Measurements from ENCODE around the gene TEX53.
A peak's percentile ranks its signal among the peaks of the same experiment; 100 is the strongest.

The TEX53 gene

DNA sequence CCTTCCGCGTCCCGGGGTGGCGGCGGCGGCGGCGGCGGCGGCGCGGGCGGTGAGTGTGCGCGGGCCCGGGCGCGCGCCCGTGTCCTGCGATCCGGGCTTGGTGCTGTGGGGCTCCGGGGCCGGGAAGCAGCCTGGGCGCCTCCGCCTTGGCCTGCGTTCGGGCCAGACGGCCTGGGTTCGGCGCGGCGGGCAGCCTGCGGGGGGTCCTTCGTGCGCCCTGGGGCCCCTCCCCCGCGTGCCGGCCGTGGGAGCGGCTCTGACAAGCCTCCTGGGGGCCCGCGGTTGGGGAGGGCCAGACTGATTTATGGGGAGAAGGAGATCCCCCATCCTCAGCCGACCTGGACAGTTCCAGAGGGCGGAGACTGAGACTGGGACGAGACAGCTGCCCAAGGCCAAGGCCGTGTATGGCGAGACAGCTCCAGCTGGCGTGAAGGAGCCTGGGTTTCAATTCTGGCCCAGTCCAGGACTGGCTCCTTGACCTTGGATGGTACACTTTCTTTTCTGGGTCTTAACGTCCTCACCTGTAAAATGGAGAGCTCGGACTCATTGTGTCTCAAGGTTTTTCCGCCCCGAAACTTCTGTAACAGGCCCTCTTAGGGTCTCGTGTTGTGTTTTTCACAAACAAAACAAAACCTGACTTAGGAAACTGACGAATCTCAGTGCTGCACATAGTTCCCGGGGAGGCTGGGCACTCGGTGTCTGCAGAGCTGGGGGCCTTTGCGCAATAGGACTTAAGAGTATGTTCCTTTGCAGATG lies 45.9 kb downstream of the TEX53 start:
- TF ChIP-seq, protein P1, sequence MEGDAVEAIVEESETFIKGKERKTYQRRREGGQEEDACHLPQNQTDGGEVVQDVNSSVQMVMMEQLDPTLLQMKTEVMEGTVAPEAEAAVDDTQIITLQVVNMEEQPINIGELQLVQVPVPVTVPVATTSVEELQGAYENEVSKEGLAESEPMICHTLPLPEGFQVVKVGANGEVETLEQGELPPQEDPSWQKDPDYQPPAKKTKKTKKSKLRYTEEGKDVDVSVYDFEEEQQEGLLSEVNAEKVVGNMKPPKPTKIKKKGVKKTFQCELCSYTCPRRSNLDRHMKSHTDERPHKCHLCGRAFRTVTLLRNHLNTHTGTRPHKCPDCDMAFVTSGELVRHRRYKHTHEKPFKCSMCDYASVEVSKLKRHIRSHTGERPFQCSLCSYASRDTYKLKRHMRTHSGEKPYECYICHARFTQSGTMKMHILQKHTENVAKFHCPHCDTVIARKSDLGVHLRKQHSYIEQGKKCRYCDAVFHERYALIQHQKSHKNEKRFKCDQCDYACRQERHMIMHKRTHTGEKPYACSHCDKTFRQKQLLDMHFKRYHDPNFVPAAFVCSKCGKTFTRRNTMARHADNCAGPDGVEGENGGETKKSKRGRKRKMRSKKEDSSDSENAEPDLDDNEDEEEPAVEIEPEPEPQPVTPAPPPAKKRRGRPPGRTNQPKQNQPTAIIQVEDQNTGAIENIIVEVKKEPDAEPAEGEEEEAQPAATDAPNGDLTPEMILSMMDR (IDR thresholded peaks at IDR 0.05; ENCODE audit: low read depth, low read length, poor library complexity, severe bottlenecking), result no peak
- no peak for TF ChIP-seq EZH2phosphoT487 (IDR thresholded peaks at IDR 0.05; ENCODE audit: borderline replicate concordance, low read length)
- Histone ChIP-seq H3K4me2 (ENCODE audit: low read length) (peak overlapping the region; percentile 89), H3K79me2 (ENCODE audit: control insufficient read depth, low read length) (peaks cover 57% of the 10 kb centered on the region), H3K9me2 (replicated peaks; ENCODE audit: control insufficient read depth, low read length) (no peaks in the 10 kb centered on the region), H3F3A (ENCODE audit: control insufficient read depth, insufficient read depth) (peaks cover 5% of the 10 kb centered on the region), H3K4me3 (ENCODE audit: low read length) (peak overlapping the region; percentile 92), H3K36me3 (ENCODE audit: control insufficient read depth, low read length) (peaks cover 20% of the 10 kb centered on the region), H3K27ac (ENCODE audit: low read depth, low read length) (peak overlapping the region; percentile 73), H4K20me1 (ENCODE audit: control insufficient read depth, insufficient read depth, low read depth, low read length) (no peaks in the 10 kb centered on the region), H3K4me1 (ENCODE audit: control insufficient read depth, low read length) (peaks cover 74% of the 10 kb centered on the region), H3K9me3 (ENCODE audit: control insufficient read depth, insufficient read depth, low read length) (no peaks in the 10 kb centered on the region), H3K27me3 (ENCODE audit: control insufficient read depth, low read length) (no peaks in the 10 kb centered on the region)

DNA sequence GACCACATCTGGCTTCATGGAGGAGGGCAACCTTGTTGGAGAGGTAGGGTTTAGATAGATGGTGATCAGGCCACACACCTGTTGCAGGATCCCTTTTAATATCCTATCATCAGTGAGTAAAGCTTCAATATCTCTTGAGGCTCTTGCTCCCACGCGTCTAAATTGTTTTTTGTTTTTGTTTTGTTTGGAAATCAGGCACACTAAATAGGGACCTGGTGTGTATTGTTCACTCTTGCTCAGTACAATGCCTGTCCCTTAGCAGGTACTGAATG lies 49.1 kb downstream of the TEX53 start:
- Histone ChIP-seq H3K4me3 (ENCODE audit: low read length) (no peak overlapping the region), H3F3A (ENCODE audit: control insufficient read depth, insufficient read depth) (peaks cover 18% of the 10 kb centered on the region), H3K9me3 (ENCODE audit: control insufficient read depth, insufficient read depth, low read length) (no peaks in the 10 kb centered on the region), H3K36me3 (ENCODE audit: control insufficient read depth, low read length) (peaks cover 8% of the 10 kb centered on the region), H4K20me1 (ENCODE audit: control insufficient read depth, insufficient read depth, low read depth, low read length) (no peaks in the 10 kb centered on the region), H3K4me2 (ENCODE audit: low read length) (no peak overlapping the region), H3K27ac (ENCODE audit: low read depth, low read length) (no peak overlapping the region), H3K4me1 (ENCODE audit: control insufficient read depth, low read length) (peaks cover 81% of the 10 kb centered on the region), H3K79me2 (ENCODE audit: control insufficient read depth, low read length) (peaks cover 29% of the 10 kb centered on the region), H3K27me3 (ENCODE audit: control insufficient read depth, low read length) (no peaks in the 10 kb centered on the region), H3K9me2 (replicated peaks; ENCODE audit: control insufficient read depth, low read length) (no peaks in the 10 kb centered on the region)
- TF ChIP-seq, protein P1 (IDR thresholded peaks at IDR 0.05; ENCODE audit: low read depth, low read length, poor library complexity, severe bottlenecking), result no peak
- TF ChIP-seq EZH2phosphoT487 (IDR thresholded peaks at IDR 0.05; ENCODE audit: borderline replicate concordance, low read length), result no peak

DNA sequence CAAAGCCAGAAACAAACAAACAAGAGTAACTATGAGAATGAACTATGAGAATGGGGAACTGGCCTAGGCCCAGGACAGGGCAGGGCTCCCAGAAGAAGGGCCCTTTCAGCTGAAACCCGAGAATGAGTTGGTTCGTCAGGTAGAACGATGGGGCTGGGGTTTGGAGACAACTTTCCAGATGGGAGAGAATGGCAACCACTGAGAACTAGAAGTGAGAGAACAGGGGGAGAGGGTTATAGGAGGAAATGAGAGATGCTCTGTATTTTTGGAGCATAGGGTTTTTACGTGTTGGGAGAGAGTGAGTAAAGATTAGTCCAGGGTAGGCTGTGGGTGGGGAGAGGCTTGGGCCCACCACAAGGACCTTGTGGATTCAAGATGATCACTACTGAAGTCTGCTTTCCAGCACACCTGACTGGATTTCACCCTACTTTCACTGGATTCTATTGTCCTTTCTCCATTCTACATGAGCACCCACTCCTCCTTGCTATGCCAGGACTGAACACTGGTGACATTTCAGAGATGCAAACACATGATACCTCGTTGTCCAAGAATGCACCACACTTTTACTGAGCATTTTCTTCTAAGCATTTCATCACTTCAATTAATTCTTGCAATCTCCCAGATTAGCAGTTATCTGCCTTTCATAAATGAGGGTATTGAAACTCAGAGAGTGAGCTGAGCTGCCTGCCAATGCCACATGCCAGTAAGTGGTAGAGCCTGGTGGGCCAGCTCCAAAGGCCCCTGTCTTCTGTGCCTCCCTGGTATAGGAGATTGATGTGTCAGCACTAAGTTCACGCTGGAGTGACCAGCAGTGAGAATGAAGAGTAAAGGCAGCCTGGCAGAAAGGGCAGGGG lies 49.7 kb downstream of the TEX53 start:
- Histone ChIP-seq H3K4me2 (ENCODE audit: low read length) (no peak overlapping the region), H3K9me3 (ENCODE audit: control insufficient read depth, insufficient read depth, low read length) (no peaks in the 10 kb centered on the region), H3K4me3 (ENCODE audit: low read length) (no peak overlapping the region), H4K20me1 (ENCODE audit: control insufficient read depth, insufficient read depth, low read depth, low read length) (no peaks in the 10 kb centered on the region), H3K9me2 (replicated peaks; ENCODE audit: control insufficient read depth, low read length) (no peaks in the 10 kb centered on the region), H3K36me3 (ENCODE audit: control insufficient read depth, low read length) (peaks cover 4% of the 10 kb centered on the region), H3F3A (ENCODE audit: control insufficient read depth, insufficient read depth) (peaks cover 15% of the 10 kb centered on the region), H3K4me1 (ENCODE audit: control insufficient read depth, low read length) (peaks cover 77% of the 10 kb centered on the region), H3K79me2 (ENCODE audit: control insufficient read depth, low read length) (peaks cover 24% of the 10 kb centered on the region), H3K27ac (ENCODE audit: low read depth, low read length) (no peak overlapping the region), H3K27me3 (ENCODE audit: control insufficient read depth, low read length) (no peaks in the 10 kb centered on the region)
- TF ChIP-seq, protein P1 (IDR thresholded peaks at IDR 0.05; ENCODE audit: low read depth, low read length, poor library complexity, severe bottlenecking), result no peak
- no peak for TF ChIP-seq EZH2phosphoT487 (IDR thresholded peaks at IDR 0.05; ENCODE audit: borderline replicate concordance, low read length)
